Neural progenitor cell (in vitro differentiated cells): ENCODE measurements around the gene VMP1.
"Not testable (repeated sequence)": the region's sequence is repeated elsewhere in the genome, so short reads cannot be mapped to it uniquely, and the experiment has no call there.

Source experiments
- EZH2 ChIP-seq: fragments of 200-600 bp; sonication (generic); IDR thresholded peaks from 2 replicates; pipeline ENCODE4 v1.6.1; 2017; ENCODE audit warnings: antibody characterized with exemption, mild to moderate bottlenecking, moderate library complexity
- EZH2phosphoT487 ChIP-seq: fragments of 200-600 bp; sonication (generic); IDR thresholded peaks from 2 replicates; pipeline ENCODE4 v1.6.1; 2017; ENCODE audit warnings: antibody characterized with exemption
- TF ChIP-seq, protein P1 (sequence below): fragments of 200-600 bp; sonication (generic); IDR thresholded peaks from 2 replicates; pipeline ENCODE4 v1.5.1; 2017; ENCODE audit warnings: antibody characterized with exemption, mild to moderate bottlenecking

DNA sequence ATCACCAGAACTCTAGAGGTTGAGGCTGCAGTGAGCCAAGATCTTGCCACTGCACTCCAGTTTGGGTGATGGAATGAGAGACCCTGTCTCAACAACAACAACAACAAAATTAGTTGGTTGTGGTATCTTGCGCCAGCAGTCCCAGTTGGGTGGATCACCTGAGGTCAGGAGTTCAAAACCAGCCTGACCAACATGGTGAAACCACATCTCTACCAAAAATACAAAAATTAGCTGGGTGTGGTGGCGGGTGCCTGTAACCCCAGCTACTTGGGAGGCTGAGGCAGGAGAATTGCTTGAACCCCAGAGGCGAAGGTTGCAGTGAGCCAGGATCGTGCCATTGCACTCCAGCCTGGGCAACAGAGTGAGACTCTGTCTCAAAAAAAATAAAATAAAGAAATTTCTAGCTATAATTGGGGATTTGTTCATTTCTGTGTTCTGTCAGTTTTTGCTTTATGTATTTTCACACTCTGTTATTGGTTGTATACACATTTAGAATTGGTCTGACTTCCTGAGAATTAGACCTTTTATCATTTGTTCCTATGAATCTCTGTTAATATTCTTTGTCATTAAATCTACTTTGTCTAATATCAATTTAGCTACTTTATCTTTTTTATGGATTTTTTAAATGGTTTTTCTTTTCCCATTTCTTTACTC is 51.7 kb downstream of the VMP1 start:
- TF ChIP-seq, protein P1, sequence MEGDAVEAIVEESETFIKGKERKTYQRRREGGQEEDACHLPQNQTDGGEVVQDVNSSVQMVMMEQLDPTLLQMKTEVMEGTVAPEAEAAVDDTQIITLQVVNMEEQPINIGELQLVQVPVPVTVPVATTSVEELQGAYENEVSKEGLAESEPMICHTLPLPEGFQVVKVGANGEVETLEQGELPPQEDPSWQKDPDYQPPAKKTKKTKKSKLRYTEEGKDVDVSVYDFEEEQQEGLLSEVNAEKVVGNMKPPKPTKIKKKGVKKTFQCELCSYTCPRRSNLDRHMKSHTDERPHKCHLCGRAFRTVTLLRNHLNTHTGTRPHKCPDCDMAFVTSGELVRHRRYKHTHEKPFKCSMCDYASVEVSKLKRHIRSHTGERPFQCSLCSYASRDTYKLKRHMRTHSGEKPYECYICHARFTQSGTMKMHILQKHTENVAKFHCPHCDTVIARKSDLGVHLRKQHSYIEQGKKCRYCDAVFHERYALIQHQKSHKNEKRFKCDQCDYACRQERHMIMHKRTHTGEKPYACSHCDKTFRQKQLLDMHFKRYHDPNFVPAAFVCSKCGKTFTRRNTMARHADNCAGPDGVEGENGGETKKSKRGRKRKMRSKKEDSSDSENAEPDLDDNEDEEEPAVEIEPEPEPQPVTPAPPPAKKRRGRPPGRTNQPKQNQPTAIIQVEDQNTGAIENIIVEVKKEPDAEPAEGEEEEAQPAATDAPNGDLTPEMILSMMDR, result not testable (repeated sequence)
- not testable (repeated sequence) for TF ChIP-seq EZH2phosphoT487, EZH2
